ENCODE measurements around the gene PCSK9. TPM values are rescaled to one million over a fixed set of nuclear protein-coding genes. Genes with fewer than 3 reads are reported as not detected.

Gene PCSK9
- total and polyA plus RNA-seq, 2 of the 13 experiments (the other 11 are each of a cell fraction or from before 2014, with no cell fraction given) = 33.3 to 80.5 TPM

- no peak for TF ChIP-seq AFF4 (CRISPR knock-in tag; IDR thresholded peaks at IDR 0.05)
- TF ChIP-seq SSRP1 (CRISPR knock-in tag; IDR thresholded peaks at IDR 0.05) = no peak
- no peak for TF ChIP-seq ZNF34 (CRISPR knock-in tag; IDR thresholded peaks at IDR 0.05; ENCODE audit: borderline replicate concordance)
- no peak for TF ChIP-seq ZFX (CRISPR knock-in tag; IDR thresholded peaks at IDR 0.05; ENCODE audit: low read depth)
- TF ChIP-seq, protein P1, sequence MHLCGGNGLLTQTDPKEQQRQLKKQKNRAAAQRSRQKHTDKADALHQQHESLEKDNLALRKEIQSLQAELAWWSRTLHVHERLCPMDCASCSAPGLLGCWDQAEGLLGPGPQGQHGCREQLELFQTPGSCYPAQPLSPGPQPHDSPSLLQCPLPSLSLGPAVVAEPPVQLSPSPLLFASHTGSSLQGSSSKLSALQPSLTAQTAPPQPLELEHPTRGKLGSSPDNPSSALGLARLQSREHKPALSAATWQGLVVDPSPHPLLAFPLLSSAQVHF (CRISPR knock-in tag; IDR thresholded peaks at IDR 0.05) = no peak
- no peak for TF ChIP-seq HMGA1 (CRISPR knock-in tag; conservative IDR thresholded peaks at IDR 0.05)
- no peak for TF ChIP-seq ZNF512B (CRISPR knock-in tag; IDR thresholded peaks at IDR 0.05; ENCODE audit: borderline replicate concordance)
- no peak for TF ChIP-seq KAT8 (CRISPR knock-in tag; IDR thresholded peaks at IDR 0.05)
- TF ChIP-seq KMT2B (CRISPR knock-in tag; IDR thresholded peaks at IDR 0.05) = no peak
- no peak for TF ChIP-seq NR2F1 (CRISPR knock-in tag; IDR thresholded peaks at IDR 0.05)
These were observed 64.5 kb downstream of the PCSK9 start (continued) for GRCh38 chr1:55103891-55104290.
